HG03575 (cell line): ENCODE data around the gene NTRK3.

Experiments used
- ATAC-seq: cut with Tn5 transposase; IDR thresholded peaks from one replicate; pipeline ENCODE4 v1.9.1; 2021; ENCODE audit not compliant: unreplicated experiment, insufficient number of reproducible peaks, low FRiP score; ENCODE audit errors: extremely low read depth

The NTRK3 gene

GRCh38 chr15:88264622-88265021, 8.1 kb upstream of the NTRK3 start:
- no peak for ATAC-seq

GRCh38 chr15:88262064-88262463, 5.5 kb upstream of the NTRK3 start:
- no peak for ATAC-seq

DNA sequence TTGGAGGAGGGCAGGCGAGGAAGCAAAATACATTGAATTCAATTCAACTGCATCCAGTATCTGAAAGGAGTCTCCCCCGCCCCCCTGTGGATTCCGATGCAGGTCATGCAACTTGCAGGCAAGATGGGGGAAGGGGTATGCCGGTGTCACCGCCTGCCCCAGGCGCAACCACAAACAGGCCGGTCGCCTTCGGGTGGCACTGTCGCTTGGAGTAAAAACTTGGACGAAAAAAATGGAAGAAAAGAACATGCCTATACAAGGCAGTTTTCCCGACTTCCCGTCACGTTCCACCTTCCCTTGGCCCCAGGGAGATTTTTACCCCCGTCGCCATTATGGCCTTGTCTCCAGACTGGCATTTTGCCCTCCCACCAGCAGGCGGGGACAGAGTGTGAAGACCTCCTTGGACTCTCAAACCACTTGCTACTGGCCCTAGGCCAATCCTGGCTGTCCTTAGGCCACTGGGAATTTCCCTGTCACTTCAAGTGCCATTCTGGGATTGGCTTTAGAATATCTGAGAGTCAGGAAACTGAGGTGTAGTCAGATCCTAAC, 1.6 kb upstream of the NTRK3 start:
- ATAC-seq, result no peak

- ATAC-seq, result no peak
Observed at GRCh38 chr15:88257311-88258092, 963 bp upstream of the NTRK3 start.

DNA sequence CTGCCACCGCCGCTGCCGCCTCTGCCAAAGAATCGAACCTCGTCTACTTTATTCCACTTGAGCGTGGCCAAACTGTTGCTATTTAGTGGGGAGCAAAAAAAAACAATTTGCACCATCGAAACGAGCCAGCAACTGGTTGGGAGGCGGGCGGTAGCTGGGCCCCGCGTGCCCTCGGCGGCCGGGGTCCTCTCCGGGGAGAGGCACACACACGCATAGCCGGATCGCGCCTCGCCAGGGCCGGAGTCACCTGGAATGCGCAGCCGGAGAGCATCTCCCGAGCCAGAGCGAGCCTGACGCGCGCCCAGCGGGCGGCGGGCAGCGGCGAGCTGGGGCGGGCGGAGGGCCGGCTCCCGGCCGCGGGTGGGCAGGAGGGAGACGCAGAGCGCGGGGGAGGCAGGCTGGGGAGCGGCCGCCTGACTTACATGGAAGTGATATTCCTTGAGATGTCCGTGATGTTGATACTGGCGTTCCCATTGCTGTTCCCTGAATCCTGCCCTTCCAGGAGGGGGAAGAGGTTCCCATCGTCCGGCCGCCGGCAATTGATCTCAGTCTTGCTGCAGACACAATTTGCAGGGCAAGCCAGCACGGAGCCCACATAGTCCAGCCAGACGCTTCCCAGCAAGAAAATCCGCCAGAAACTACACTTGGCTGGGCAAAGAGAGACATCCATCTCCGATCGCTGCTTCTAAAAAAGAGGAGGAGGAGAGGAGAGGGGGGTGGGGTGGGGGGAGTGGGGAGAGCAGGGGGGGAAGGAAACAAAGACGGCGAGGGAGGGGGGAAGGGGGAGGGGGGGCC, 858 bp downstream of the NTRK3 start:
- no peak for ATAC-seq

- ATAC-seq, result no peak
Observed at GRCh38 chr15:88255087-88255483, 1.5 kb downstream of the NTRK3 start.

DNA sequence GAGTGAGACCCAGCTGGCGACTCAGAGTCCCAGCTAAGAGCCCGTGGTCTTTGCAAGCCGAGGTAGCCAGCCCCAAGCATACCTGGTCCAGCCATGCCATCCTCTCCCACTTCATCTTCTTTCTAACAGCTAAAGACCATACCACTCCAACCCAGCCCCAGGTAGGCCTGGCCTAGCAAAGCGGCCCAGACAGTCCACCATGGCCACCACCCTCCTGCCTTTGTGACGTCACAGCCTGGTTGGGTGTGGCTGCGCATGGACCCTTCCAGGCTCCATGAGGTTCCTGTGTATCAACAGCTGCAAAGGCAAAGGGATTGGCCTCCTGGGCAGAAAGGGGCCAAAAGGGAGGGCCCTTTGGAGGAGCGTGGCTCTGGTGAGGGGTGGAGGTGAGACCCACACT, 4.1 kb downstream of the NTRK3 start:
- ATAC-seq, result no peak

DNA sequence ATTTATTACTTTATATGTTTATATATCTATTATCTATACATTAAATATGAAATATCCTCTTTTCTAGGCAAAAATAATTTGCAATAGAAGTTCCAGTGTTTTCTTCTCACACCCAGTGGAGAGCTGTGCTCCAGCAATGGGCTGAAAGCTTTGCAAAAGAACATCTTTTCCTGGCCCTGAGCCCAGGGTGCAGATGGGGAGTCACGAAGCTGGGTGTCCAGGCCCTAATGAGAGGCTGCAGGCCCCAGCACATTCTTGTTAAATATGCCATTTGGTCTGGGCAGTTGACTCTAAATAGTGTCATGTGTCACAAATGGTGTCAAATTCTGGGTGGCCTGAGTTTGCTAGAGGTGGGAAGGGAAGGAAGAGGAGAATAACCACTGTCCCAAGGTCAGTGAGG, 5.7 kb downstream of the NTRK3 start:
- no peak for ATAC-seq

GRCh38 chr15:88249220-88249619, 7.3 kb downstream of the NTRK3 start:
- ATAC-seq, result no peak

GRCh38 chr15:88247914-88248313, 8.6 kb downstream of the NTRK3 start:
- no peak for ATAC-seq

DNA sequence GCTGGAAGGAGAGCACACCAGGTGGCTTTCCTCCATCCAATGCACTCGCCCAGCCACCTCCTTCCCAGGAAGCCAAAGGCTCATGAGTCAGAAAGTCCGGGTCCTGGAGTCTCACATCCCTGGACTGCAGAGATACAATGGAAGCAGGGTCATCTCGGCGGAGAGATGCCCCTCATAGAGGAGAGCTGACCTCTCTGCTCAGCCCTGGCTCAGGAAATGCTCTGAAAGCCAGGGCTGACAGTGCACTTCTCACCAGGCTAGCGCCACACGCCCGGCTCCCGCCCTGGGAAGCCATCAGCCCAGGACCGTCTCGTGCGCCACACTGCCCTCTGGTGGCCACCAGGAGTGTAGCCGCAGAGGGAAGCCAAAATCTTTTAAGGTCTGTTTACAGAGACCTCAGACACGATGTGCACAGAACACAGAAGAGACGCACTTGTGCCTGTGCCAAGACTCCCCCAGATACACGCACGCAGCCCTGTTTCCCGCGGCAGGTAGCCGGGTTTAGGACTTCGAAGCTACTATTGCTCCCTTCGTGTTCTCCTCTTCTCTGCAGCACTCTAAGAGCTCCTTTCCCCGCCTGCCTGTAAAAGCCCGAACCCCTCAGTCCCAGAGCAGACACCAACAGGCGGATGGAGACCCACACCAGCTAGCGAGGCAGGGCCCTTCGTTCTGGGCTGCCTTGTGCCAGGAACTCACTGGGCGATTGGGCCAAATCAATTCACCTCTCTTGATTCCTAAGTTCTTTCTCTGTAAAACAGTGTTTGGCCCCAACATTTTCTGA, 9.7 kb downstream of the NTRK3 start:
- no peak for ATAC-seq

GRCh38 chr15:88246081-88246480, 10.5 kb downstream of the NTRK3 start:
- no peak for ATAC-seq

GRCh38 chr15:88243895-88244787, 12.4 kb downstream of the NTRK3 start:
- ATAC-seq, result no peak

DNA sequence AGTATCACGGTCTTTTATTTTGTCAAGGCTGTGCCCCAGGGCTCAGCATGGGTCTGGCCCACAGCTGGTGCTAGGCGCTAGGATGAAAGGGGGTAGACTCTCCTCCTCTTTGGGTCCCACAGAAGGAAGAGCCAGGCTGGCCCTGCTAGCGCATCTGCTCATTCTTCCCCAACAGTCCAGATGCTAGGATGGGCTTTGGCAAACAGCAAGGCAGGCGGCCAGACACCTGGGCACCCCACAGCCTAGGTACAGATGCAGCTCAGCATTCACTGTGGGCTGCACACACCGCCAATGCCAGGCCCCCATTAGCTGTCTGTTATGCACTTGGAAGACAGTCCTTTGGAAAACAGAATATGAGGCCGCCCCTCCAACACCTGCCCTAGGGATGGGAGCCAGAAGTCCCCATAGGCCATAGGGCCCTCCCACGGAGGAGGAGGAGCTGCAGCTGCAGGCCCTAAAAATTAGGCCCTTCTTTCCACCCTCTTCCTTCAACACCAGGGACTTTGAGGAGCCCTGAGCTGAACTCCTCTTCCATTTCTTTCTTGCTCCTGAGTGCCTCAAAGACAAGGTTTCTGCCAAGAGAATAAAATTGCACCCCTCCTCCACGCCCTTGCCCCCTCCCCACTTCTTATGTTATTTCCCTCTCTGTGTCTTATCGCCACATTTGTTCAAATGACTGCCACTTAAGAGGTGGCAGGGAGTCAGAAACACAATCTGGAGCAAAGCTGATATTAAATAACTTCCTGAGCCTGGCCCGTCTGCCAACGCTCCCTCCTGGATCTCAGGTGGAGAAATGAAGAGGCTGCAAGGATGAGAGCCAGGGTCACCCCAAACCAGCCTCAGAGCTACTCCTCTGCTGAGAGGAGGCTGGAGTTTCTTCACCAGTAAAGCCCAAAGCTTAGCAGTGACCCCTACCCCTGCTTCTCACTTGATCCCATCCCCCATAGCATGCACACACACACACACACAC, 13.7 kb downstream of the NTRK3 start:
- no peak for ATAC-seq

- ATAC-seq, result no peak
Observed at GRCh38 chr15:88241461-88241860, 15.1 kb downstream of the NTRK3 start.

DNA sequence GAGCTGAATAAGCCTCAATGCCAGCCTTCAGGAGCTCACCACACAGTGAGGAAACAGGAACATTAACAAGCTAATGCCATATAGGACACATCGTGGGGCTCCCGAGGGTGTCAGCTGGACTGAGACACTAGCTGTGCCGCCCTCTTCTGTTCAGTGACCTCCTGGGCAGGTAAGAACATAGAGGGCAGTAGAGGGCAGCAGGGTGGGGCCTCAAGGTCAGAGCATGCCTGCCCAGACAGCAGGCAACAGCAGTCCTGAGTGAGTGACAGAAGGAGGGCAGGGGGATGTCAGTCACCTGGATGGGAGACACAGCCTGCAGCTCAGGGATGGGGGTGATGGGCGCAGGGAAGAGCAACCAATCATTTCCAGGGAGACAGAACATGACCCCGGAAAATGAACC, 15.5 kb downstream of the NTRK3 start:
- no peak for ATAC-seq

DNA sequence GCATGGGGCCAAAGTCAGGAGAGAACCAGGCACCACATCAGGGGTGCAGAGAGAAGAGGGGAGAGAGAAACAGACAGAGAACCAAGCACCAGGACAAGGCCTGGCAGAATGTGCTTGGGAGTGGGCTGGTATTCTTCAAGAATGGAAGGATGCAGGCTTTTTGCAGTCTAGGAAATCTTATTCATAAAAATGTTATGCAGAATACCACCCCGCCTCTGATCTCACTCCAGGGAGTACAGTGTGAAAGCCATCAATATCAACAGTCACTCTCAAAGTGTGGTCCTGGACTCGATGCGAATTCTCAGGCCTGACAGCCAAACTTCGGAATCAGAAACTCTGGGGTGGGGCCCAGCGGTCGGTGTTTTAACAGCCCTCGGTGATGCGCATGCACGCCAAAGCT, 16.9 kb downstream of the NTRK3 start:
- no peak for ATAC-seq
